ENCODE data around the gene GTF3C2.

DNA sequence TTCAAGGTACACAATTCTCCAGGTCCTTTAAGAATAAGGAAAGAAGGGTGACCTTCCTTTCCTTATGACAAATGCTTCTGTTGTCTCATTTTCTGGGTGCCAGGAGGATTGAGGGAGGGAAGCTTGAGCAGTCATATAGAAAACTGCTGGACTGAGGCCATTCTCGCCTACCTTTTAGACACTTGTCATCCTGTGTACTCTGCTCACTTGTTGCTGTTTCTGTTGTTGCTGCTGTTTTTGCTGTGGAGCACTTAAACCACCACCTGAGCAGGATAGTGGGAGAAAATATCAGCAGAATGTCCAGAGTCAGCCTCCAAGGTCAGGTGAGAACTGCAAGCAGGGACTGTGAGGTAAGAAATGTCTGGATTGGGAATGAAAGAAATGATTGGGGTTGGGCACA lies 78.6 kb downstream of the GTF3C2 start:
- TF ChIP-seq, protein P1, sequence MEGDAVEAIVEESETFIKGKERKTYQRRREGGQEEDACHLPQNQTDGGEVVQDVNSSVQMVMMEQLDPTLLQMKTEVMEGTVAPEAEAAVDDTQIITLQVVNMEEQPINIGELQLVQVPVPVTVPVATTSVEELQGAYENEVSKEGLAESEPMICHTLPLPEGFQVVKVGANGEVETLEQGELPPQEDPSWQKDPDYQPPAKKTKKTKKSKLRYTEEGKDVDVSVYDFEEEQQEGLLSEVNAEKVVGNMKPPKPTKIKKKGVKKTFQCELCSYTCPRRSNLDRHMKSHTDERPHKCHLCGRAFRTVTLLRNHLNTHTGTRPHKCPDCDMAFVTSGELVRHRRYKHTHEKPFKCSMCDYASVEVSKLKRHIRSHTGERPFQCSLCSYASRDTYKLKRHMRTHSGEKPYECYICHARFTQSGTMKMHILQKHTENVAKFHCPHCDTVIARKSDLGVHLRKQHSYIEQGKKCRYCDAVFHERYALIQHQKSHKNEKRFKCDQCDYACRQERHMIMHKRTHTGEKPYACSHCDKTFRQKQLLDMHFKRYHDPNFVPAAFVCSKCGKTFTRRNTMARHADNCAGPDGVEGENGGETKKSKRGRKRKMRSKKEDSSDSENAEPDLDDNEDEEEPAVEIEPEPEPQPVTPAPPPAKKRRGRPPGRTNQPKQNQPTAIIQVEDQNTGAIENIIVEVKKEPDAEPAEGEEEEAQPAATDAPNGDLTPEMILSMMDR (IDR thresholded peaks at IDR 0.05; ENCODE audit: low read depth, low read length, missing input control): no peak
- TF ChIP-seq, protein P2, sequence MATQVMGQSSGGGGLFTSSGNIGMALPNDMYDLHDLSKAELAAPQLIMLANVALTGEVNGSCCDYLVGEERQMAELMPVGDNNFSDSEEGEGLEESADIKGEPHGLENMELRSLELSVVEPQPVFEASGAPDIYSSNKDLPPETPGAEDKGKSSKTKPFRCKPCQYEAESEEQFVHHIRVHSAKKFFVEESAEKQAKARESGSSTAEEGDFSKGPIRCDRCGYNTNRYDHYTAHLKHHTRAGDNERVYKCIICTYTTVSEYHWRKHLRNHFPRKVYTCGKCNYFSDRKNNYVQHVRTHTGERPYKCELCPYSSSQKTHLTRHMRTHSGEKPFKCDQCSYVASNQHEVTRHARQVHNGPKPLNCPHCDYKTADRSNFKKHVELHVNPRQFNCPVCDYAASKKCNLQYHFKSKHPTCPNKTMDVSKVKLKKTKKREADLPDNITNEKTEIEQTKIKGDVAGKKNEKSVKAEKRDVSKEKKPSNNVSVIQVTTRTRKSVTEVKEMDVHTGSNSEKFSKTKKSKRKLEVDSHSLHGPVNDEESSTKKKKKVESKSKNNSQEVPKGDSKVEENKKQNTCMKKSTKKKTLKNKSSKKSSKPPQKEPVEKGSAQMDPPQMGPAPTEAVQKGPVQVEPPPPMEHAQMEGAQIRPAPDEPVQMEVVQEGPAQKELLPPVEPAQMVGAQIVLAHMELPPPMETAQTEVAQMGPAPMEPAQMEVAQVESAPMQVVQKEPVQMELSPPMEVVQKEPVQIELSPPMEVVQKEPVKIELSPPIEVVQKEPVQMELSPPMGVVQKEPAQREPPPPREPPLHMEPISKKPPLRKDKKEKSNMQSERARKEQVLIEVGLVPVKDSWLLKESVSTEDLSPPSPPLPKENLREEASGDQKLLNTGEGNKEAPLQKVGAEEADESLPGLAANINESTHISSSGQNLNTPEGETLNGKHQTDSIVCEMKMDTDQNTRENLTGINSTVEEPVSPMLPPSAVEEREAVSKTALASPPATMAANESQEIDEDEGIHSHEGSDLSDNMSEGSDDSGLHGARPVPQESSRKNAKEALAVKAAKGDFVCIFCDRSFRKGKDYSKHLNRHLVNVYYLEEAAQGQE (IDR thresholded peaks at IDR 0.05): no peak
- TF ChIP-seq NR2F2 (IDR thresholded peaks at IDR 0.05) (no peak), RAD21 (IDR thresholded peaks at IDR 0.05) (no peak), JUND (IDR thresholded peaks at IDR 0.05) (no peak), EGR1 (IDR thresholded peaks at IDR 0.05; ENCODE audit: low read depth in 2 of 2) (no peak), HNF4G (IDR thresholded peaks at IDR 0.05) (no peak), RXRA (IDR thresholded peaks at IDR 0.05) (no peak), YY1 (IDR thresholded peaks at IDR 0.05) (no peak), SP1 (IDR thresholded peaks at IDR 0.05) (no peak)
- TF ChIP-seq, protein P3, sequence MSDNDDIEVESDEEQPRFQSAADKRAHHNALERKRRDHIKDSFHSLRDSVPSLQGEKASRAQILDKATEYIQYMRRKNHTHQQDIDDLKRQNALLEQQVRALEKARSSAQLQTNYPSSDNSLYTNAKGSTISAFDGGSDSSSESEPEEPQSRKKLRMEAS (IDR thresholded peaks at IDR 0.05): no peak
- TF ChIP-seq, protein P4, sequence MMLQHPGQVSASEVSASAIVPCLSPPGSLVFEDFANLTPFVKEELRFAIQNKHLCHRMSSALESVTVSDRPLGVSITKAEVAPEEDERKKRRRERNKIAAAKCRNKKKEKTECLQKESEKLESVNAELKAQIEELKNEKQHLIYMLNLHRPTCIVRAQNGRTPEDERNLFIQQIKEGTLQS (IDR thresholded peaks at IDR 0.05): no peak

All from liver (tissue), 3 donors.